Measurements from ENCODE around the gene RETREG3.

DNA sequence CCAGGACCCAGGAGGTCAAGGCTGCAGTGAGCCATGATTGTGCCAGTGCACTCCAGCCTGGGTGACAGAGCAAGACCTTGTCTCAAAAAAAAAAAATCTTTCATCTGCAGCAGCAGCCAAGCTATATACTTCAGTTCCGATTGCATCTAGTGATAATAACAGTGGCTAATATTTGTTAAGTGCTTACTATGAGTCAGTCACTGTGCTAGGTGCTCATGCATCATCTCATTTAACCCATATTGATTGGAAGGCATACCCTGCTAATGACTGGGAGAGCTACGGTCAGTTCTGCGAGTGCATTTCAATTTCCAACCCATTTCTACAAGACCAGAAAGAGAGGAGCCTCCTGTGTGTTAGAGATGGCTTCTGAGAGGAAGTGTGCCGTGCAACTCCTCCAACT lies 42.2 kb upstream of the RETREG3 start:
- TF ChIP-seq POLR2A (IDR thresholded peaks at IDR 0.05) = no peak
- TF ChIP-seq, protein P1, sequence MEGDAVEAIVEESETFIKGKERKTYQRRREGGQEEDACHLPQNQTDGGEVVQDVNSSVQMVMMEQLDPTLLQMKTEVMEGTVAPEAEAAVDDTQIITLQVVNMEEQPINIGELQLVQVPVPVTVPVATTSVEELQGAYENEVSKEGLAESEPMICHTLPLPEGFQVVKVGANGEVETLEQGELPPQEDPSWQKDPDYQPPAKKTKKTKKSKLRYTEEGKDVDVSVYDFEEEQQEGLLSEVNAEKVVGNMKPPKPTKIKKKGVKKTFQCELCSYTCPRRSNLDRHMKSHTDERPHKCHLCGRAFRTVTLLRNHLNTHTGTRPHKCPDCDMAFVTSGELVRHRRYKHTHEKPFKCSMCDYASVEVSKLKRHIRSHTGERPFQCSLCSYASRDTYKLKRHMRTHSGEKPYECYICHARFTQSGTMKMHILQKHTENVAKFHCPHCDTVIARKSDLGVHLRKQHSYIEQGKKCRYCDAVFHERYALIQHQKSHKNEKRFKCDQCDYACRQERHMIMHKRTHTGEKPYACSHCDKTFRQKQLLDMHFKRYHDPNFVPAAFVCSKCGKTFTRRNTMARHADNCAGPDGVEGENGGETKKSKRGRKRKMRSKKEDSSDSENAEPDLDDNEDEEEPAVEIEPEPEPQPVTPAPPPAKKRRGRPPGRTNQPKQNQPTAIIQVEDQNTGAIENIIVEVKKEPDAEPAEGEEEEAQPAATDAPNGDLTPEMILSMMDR (IDR thresholded peaks at IDR 0.05) = no peak

All from body of pancreas (tissue), 4 donors.